Measurements from ENCODE around the gene KDF1. TPM values are rescaled to one million over a fixed set of nuclear protein-coding genes. Genes with fewer than 3 reads are reported as not detected.

KDF1 gene
- total and polyA plus RNA-seq, 2 of the 13 experiments (the other 11 are each of a cell fraction or from before 2014, with no cell fraction given), result 1.9 to 4.9 TPM

GRCh38 chr1:26910343-26911160 is 49.7 kb downstream of the KDF1 start (continued):
- TF ChIP-seq BCLAF1 (IDR thresholded peaks at IDR 0.05) (no peak), MYNN (CRISPR knock-in tag; IDR thresholded peaks at IDR 0.05; ENCODE audit: low read depth) (no peak), ZNF547 (CRISPR knock-in tag; IDR thresholded peaks at IDR 0.05) (no peak), HOXA3 (CRISPR knock-in tag; IDR thresholded peaks at IDR 0.05) (peak; percentile 44; the same call in 1 of the 2 replicates), MLLT10 (CRISPR knock-in tag; IDR thresholded peaks at IDR 0.05) (no peak), ZGPAT (CRISPR knock-in tag; IDR thresholded peaks at IDR 0.05) (peak; percentile 88), SP1 (IDR thresholded peaks at IDR 0.05) (no peak), SP1 (CRISPR knock-in tag; IDR thresholded peaks at IDR 0.05) (no peak), NONO (IDR thresholded peaks at IDR 0.05) (no peak), NONO (CRISPR knock-in tag; conservative IDR thresholded peaks at IDR 0.05) (peak; percentile 80), DR1 (CRISPR knock-in tag; IDR thresholded peaks at IDR 0.05) (peak; percentile 40; the same call in 1 of the 2 replicates), CREB1 (IDR thresholded peaks at IDR 0.05) (peak; percentile 50), CREB1 (CRISPR knock-in tag; IDR thresholded peaks at IDR 0.05) (peak; percentile 87), ZNF615 (CRISPR knock-in tag; IDR thresholded peaks at IDR 0.05; ENCODE audit: borderline replicate concordance) (peak; percentile 46; the same call in 1 of the 2 replicates), ETV5 (CRISPR knock-in tag; IDR thresholded peaks at IDR 0.05; ENCODE audit: borderline replicate concordance) (peak; percentile 97), ZNF576 (CRISPR knock-in tag; IDR thresholded peaks at IDR 0.05) (0 out of 2 replicates have a peak, but pooled peaks have one; percentile 80), NCOA5 (CRISPR knock-in tag; IDR thresholded peaks at IDR 0.05) (0 out of 2 replicates have a peak, but pooled peaks have one; percentile 55), SRY (CRISPR knock-in tag; IDR thresholded peaks at IDR 0.05) (peak; percentile 71; the same call in 1 of the 2 replicates), ZNF7 (CRISPR knock-in tag; IDR thresholded peaks at IDR 0.05) (0 out of 2 replicates have a peak, but pooled peaks have one; percentile 17), PRDM10 (CRISPR knock-in tag; IDR thresholded peaks at IDR 0.05; ENCODE audit: low read depth) (peak; percentile 92; the same call in 1 of the 2 replicates), ZNF230 (CRISPR knock-in tag; IDR thresholded peaks at IDR 0.05) (no peak), MEIS2 (CRISPR knock-in tag; IDR thresholded peaks at IDR 0.05) (0 out of 2 replicates have a peak, but pooled peaks have one; percentile 18)
